Measurements from ENCODE around the gene MS4A8. TPM values are rescaled to one million over a fixed set of nuclear protein-coding genes. Genes with fewer than 3 reads are reported as not detected.

MS4A8 gene
- total RNA-seq, 1 donor from 2014 or later, result not detected

GRCh38 chr11:60762851-60763691 lies 63.7 kb downstream of the MS4A8 start:
- peak in 1 of 2 donors; percentile 11 for DNase-seq (ENCODE audit: low read depth in 2 of 2)

- DNase-seq (ENCODE audit: low read depth in 2 of 2), result no peak
These were observed 64.4 kb downstream of the MS4A8 start for GRCh38 chr11:60763692-60764369.

- DNase-seq (ENCODE audit: low read depth in 2 of 2), result no peak
These were observed 65.5 kb downstream of the MS4A8 start for GRCh38 chr11:60764879-60765278.

- DNase-seq (ENCODE audit: low read depth in 2 of 2), result no peak
These were observed 65.9 kb downstream of the MS4A8 start for GRCh38 chr11:60765355-60765754.

Other genes with a start within 250 kb of the MS4A8 start
- under 0.01 TPM in 1 of 2 replicates, not detected in the other for gene MS4A1, start 243.8 kb upstream of the MS4A8 start, total RNA-seq
- not detected in 2 replicates for gene MS4A12, start 206.8 kb upstream of the MS4A8 start, total RNA-seq
- gene MS4A13, start 184.2 kb upstream of the MS4A8 start, total RNA-seq, result not detected in 2 replicates
- gene MS4A18, start 25.1 kb downstream of the MS4A8 start, total RNA-seq, result not detected in 2 replicates
- gene MS4A15, start 57.3 kb downstream of the MS4A8 start, total RNA-seq, result under 0.01 TPM in 1 of 2 replicates, not detected in the other
- gene MS4A10, start 85.7 kb downstream of the MS4A8 start, total RNA-seq, result not detected in 2 replicates
- gene CCDC86, start 142.5 kb downstream of the MS4A8 start, total RNA-seq, result 11.2 and 18.2 TPM in 2 replicates
- under 0.01 TPM in 1 of 2 replicates, not detected in the other for gene PTGDR2, start 156.3 kb downstream of the MS4A8 start, total RNA-seq
- 0.13 TPM in 1 of 2 replicates, not detected in the other for gene ZP1, start 167.9 kb downstream of the MS4A8 start, total RNA-seq
- gene PRPF19, start 207.0 kb downstream of the MS4A8 start, total RNA-seq, result 51.6 and 66.2 TPM in 2 replicates
- 78.9 and 122 TPM in 2 replicates for gene TMEM109, start 214.5 kb downstream of the MS4A8 start, total RNA-seq
- 39.9 and 101 TPM in 2 replicates for gene TMEM132A, start 224.8 kb downstream of the MS4A8 start, total RNA-seq

Data from dermis microvascular lymphatic vessel endothelial cell (primary cell).